ENCODE data around the gene LRRC3. TPM values are rescaled to one million over a fixed set of nuclear protein-coding genes. Genes with fewer than 3 reads are reported as not detected.

The LRRC3 gene
- total RNA-seq, 2 experiments from 2014 or later = 3.0 to 3.5 TPM

DNA sequence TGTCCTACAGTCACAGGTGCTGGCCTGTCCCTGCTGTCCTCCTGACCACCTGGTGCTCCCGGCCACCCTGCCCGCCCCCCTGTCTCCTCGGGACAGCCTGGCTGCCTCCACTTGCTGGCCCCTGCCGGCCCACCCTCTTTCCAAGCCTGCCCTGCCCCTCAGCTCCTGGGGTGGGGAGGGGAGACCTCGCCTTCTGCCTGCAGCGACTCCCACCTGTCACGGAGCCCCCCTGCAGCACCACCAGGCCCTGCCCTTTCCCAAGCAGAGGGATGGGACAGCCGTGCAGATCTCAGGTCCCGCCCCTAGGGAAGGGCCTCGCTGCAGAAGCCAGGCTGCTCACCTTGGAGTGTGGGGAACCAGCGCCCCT is 7.5 kb downstream of the LRRC3 start:
- Mint-ChIP-seq H3K9me3 (no peaks in the 10 kb centered on the region), H3K27me3 (no peaks in the 10 kb centered on the region), H3K36me3 (no peaks in the 10 kb centered on the region), H3K4me3 (no peak overlapping the region), H3K27ac (no peak overlapping the region), H3K4me1 (peaks cover 1% of the 10 kb centered on the region)
- POLR2A ChIA-PET = no interaction called here
- DNase-seq (no peak), ATAC-seq (ENCODE audit: low read depth) (no peak)

DNA sequence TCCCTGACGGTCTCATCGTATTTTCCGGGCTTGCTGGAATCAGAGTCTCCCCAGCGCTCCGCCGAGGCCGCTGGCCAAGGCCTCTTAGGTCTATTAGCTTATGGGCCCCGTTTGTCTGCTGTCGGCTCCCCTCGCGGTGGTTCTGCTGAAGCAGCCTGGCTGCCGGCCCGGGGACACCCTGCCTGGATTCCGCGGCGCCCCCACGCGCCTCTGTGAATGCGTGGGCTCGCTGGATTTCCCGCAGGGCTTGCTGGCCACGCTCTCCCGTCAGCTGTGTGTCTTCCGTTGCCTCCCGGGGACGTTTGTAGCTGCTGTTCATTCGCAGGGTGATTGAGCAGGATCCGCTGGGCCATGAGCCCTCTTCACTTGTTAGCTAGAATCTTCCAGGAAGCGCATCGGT is 8.4 kb downstream of the LRRC3 start:
- no peak for DNase-seq
- Mint-ChIP-seq H3K36me3 (no peaks in the 10 kb centered on the region), H3K4me3 (no peak overlapping the region), H3K27me3 (no peaks in the 10 kb centered on the region), H3K4me1 (peaks cover 1% of the 10 kb centered on the region), H3K27ac (no peak overlapping the region), H3K9me3 (no peaks in the 10 kb centered on the region)
- POLR2A ChIA-PET = no interaction called here
- ATAC-seq (ENCODE audit: low read depth) = no peak

DNA sequence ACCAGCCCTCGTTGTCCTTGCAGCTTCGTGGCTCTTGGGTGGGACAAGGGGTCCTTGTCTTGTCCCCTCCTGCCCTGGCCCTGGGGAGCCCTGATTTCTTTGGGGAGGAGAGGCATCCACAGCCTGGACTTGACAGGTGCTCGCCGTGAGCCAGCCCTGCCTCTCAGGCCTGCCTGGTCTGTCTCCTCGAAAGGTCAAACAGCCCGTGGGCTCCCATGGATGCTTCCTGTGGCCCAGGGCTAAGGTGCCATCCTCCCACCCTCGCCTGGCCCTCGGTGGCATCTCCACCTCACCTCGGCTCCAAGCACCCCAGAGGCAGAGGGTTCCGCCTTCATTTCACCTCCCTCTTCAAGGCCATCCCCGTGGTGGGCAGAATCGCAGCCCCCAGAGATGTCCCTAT is 9.0 kb downstream of the LRRC3 start:
- Mint-ChIP-seq H3K4me1 (peaks cover 1% of the 10 kb centered on the region), H3K4me3 (no peak overlapping the region), H3K27me3 (no peaks in the 10 kb centered on the region), H3K9me3 (no peaks in the 10 kb centered on the region), H3K36me3 (no peaks in the 10 kb centered on the region), H3K27ac (no peak overlapping the region)
- POLR2A ChIA-PET = no interaction called here
- no peak for ATAC-seq (ENCODE audit: low read depth)
- no peak for DNase-seq

DNA sequence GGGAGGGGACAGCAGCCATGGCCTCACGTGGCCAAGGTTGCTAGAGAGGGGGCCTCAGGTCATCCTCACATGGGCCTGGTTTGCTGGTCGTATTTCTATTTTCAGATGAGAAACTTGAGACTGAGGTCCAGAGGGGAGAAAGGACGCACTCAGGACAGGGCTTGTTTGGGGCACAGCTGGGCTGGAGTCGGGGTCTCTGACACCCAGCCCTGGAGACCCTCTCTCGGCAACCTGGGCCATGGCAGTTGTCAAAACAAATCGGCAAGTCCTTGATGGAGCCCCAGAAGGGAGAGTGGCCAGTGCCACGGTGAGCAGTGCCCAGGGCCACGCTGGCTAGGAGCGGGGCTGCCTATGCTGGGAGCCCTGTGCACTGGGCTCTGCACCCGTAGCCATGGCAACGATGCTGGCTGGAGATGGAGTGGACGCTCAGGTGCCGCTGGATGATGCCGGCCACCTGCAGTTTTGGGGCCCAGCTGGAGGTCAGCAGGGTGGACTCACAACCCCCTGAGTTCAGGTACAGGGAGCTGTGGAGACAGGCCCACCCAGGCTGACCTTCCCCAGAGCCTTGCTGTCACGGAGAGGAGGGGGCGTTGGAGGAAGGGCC is 11.1 kb downstream of the LRRC3 start:
- POLR2A ChIA-PET = no interaction called here
- peaks cover 4% of the 10 kb centered on the region for H3K27me3 Mint-ChIP-seq
- no peak overlapping the region for H3K4me3 Mint-ChIP-seq
- ATAC-seq (ENCODE audit: low read depth) = no peak
- no peaks in the 10 kb centered on the region for H3K4me1 Mint-ChIP-seq
- no peak for DNase-seq
- H3K9me3 Mint-ChIP-seq = no peaks in the 10 kb centered on the region
- H3K27ac Mint-ChIP-seq = no peak overlapping the region
- no peaks in the 10 kb centered on the region for H3K36me3 Mint-ChIP-seq

DNA sequence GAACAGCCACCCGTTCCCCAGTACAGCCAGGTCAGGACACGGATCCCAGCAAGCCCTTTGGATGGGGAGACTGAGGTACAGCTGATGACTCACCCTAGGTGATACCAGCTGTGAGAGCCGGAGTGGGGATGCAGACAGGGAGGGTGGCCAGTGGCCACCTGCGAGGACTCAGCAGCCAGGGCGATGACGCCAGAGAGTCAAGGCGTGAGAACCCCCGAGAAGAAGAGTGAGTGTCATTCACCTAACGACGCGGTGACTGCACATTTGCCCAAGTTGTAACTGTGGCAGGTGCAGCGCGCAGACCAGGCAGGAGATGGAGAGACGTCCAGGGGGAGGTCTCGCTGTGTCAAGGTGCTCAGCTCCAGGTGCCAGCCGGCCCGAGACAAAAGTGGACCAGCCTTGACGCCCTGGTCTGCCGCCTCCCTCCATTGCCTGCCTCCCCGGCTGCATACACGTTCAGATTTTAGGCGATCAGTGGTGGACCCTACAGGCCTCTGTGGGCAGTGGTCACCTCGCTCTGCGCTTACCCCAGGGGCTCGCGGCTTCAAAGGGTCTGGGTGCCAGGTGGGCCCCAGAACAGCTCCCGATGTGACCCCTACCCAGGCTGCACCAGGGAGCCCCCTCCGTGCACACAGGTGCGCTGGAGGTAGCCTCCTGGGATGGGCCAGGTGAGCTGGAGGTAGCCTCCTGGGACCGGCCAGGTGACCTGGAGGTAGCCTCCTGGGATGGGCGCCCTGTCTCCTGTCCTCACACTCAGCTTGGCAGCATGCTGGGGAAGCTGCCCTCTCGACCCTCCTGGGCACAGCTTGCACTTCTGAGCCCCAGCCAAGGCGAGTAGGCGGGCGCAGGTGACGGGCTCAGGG is 11.9 kb downstream of the LRRC3 start:
- Mint-ChIP-seq H3K4me1 (no peaks in the 10 kb centered on the region), H3K27me3 (peaks cover 8% of the 10 kb centered on the region), H3K36me3 (no peaks in the 10 kb centered on the region), H3K27ac (no peak overlapping the region), H3K9me3 (no peaks in the 10 kb centered on the region), H3K4me3 (no peak overlapping the region)
- ATAC-seq (ENCODE audit: low read depth) (no peak), DNase-seq (no peak)
- POLR2A ChIA-PET = no interaction called here

DNA sequence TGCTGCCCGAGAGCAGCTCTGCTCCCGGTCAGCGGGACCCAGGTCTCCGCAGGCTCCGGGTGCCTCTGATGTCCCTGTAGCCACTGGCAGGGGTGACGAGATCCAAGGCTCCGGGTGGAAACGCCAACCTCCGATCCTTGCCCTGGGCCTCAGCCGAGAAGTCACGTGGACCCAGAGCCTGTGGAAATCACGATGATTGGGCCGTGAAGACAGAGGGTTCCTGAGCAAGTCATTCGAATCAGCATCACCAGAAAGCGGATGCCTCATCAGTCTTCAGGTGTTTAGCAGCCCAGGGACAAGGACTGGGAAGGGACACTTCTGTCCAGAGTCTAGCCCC is 12.5 kb downstream of the LRRC3 start:
- DNase-seq (no peak), ATAC-seq (ENCODE audit: low read depth) (no peak)
- no peaks in the 10 kb centered on the region for H3K9me3 Mint-ChIP-seq
- H3K27ac Mint-ChIP-seq = no peak overlapping the region
- H3K4me1 Mint-ChIP-seq = no peaks in the 10 kb centered on the region
- no peak overlapping the region for H3K4me3 Mint-ChIP-seq
- POLR2A ChIA-PET = no interaction called here
- peaks cover 8% of the 10 kb centered on the region for H3K27me3 Mint-ChIP-seq
- H3K36me3 Mint-ChIP-seq = no peaks in the 10 kb centered on the region

DNA sequence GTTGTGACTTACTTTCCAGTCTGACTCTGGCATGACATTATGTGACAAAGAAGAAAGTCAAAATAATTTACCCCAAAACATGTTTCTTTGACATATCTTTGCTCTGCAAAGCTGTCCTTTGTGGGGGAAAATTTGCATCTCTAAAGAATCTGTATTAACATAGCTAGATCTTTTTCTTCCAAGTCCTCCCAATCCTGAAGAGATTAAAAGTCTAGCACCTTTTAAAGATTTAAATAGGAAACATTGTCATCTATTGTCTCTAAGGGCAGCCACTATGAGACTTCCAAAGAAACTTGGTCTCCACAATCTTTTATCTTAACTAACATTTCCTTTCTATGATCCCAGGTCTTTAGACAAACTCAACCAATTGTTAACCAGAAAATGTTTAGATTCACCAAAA is 16.0 kb downstream of the LRRC3 start:
- H3K4me1 Mint-ChIP-seq = no peaks in the 10 kb centered on the region
- DNase-seq (no peak), ATAC-seq (ENCODE audit: low read depth) (no peak)
- H3K27ac Mint-ChIP-seq = no peak overlapping the region
- H3K27me3 Mint-ChIP-seq = peaks cover 8% of the 10 kb centered on the region
- H3K36me3 Mint-ChIP-seq = no peaks in the 10 kb centered on the region
- POLR2A ChIA-PET = no interaction called here
- no peak overlapping the region for H3K4me3 Mint-ChIP-seq
- no peaks in the 10 kb centered on the region for H3K9me3 Mint-ChIP-seq

DNA sequence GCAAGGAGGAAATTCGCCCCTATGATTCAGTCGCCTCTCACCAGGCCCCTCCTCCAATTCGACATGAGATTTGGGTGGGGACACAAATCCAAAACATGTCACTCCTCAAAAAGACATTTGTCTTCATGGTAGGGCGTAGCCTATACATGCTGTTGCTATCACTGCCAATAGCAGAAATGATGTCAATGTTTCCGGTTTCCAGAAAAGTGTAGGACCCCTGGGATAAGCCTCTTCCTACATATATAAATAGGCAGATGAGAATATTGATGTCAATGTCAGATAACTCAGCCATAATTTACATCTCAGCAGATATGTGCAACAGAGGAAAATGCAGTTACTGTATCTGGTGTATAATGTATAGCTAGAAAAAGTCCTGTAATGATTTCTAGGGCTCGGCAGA is 16.7 kb downstream of the LRRC3 start:
- H3K27me3 Mint-ChIP-seq = peaks cover 8% of the 10 kb centered on the region
- DNase-seq (no peak), ATAC-seq (ENCODE audit: low read depth) (no peak)
- H3K36me3 Mint-ChIP-seq = no peaks in the 10 kb centered on the region
- no peaks in the 10 kb centered on the region for H3K4me1 Mint-ChIP-seq
- no peak overlapping the region for H3K27ac Mint-ChIP-seq
- no peak overlapping the region for H3K4me3 Mint-ChIP-seq
- POLR2A ChIA-PET = no interaction called here
- H3K9me3 Mint-ChIP-seq = no peaks in the 10 kb centered on the region

DNA sequence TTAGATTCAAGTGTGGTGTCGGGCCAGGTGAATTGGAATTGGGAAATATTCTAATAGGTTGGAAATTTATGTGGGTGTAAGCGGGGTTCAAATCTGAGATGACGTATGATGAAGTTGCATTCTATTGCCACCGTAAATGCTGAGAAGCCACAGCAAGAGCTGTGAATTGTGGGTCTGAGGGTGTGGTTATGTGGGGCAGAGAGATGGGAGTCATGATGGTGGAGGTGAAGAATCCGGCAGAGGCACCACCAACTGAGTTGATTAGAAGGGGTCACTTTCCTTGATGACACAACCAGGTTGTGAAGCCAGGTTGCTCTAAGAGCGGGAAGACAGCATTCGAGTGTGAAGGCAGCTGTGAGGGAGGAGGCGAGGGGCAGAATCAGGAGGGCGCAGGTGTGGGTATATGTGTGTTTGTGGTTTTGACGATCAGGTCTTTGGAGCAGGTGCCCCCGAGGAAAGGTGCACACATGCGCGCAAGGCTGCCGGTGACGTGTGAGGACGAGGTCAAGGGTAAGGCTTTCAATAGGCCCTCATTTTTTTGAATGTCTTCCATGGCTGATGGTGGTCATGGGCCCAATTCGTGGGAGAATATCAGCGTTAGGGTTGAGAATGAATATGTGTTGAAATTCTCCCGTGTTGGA is 18.7 kb downstream of the LRRC3 start:
- POLR2A ChIA-PET = no interaction called here
- no peak overlapping the region for H3K27ac Mint-ChIP-seq
- H3K36me3 Mint-ChIP-seq = no peaks in the 10 kb centered on the region
- no peaks in the 10 kb centered on the region for H3K4me1 Mint-ChIP-seq
- no peak for DNase-seq
- H3K9me3 Mint-ChIP-seq = no peaks in the 10 kb centered on the region
- H3K4me3 Mint-ChIP-seq = no peak overlapping the region
- no peak for ATAC-seq (ENCODE audit: low read depth)
- H3K27me3 Mint-ChIP-seq = peaks cover 8% of the 10 kb centered on the region

DNA sequence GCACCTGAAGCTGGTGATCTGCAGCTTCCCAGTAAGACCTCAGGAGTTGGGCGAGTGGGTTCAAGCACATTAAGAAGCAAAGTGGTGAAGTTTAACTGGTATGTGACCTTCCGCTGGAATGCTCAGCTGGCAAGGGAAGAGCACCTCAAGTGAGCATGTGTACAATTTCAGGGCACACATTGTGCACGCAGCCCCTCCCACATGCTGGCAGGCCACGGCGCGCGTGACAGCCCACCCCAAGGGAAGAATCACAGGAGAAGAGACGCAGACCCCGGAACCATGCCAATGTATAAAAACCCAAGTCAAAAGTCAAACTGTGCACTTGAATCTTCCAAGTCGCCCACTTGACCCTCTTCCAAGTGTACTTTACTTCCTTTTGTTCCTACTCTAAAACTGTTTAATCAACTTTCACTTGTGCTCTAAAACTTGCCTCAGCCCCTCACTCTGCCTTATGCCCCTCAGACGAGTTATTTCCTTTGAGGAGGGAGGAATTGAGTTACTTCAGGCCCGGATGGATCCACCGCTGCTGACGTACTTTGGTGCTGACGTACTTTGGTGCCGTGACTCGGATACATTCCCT is 20.0 kb downstream of the LRRC3 start:
- no peak for ATAC-seq (ENCODE audit: low read depth)
- DNase-seq = no peak
- Mint-ChIP-seq H3K4me1 (no peaks in the 10 kb centered on the region), H3K36me3 (no peaks in the 10 kb centered on the region), H3K27me3 (peaks cover 8% of the 10 kb centered on the region), H3K4me3 (no peak overlapping the region), H3K27ac (no peak overlapping the region), H3K9me3 (no peaks in the 10 kb centered on the region)
- POLR2A ChIA-PET = no interaction called here

DNA sequence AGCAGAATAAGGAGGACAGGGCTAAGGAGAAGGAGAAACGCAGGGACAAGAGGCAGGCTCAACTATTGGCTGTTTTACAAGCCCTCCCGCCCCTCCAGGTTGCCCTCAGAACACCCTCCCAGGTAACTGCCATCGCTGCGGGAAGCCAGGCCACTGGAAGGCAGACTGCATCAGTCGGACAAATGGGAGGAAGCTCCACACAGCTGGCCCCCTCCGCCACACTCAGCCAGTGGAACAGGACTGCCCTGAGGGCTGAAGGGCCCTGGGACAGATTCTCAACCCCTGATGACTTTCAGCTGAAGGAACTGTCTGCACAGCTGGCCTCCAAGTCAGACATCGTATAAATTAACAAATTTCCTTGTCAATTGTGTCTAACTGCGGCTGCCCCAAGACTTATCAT is 21.8 kb downstream of the LRRC3 start:
- H3K4me1 Mint-ChIP-seq = no peaks in the 10 kb centered on the region
- H3K9me3 Mint-ChIP-seq = no peaks in the 10 kb centered on the region
- H3K27ac Mint-ChIP-seq = no peak overlapping the region
- no peaks in the 10 kb centered on the region for H3K27me3 Mint-ChIP-seq
- no peaks in the 10 kb centered on the region for H3K36me3 Mint-ChIP-seq
- H3K4me3 Mint-ChIP-seq = no peak overlapping the region
- POLR2A ChIA-PET = no interaction called here
- no peak for DNase-seq
- no peak for ATAC-seq (ENCODE audit: low read depth)

DNA sequence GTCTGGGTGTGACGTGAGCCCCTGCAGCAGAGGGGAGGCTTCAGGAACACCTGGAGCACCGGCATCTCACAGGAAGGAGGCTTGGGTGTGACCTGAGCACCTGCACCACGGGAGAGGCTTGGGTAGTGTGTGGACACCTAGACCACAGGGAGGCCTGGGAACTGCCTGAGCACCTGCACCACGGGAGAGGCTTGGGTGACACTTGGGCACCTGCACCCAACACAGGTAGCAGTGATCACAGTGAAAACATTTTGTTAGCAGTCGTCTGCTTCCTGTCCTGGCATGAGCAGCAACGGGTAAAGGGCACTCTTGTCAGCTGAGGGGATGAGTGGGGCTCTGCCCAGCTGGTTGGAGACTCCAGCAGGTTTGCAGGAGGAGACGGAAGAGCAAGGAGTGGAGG is 22.4 kb downstream of the LRRC3 start:
- Mint-ChIP-seq H3K9me3 (no peaks in the 10 kb centered on the region), H3K4me3 (no peak overlapping the region), H3K4me1 (no peaks in the 10 kb centered on the region), H3K27ac (no peak overlapping the region), H3K36me3 (no peaks in the 10 kb centered on the region), H3K27me3 (no peaks in the 10 kb centered on the region)
- ATAC-seq (ENCODE audit: low read depth) (no peak), DNase-seq (no peak)
- POLR2A ChIA-PET = no interaction called here

DNA sequence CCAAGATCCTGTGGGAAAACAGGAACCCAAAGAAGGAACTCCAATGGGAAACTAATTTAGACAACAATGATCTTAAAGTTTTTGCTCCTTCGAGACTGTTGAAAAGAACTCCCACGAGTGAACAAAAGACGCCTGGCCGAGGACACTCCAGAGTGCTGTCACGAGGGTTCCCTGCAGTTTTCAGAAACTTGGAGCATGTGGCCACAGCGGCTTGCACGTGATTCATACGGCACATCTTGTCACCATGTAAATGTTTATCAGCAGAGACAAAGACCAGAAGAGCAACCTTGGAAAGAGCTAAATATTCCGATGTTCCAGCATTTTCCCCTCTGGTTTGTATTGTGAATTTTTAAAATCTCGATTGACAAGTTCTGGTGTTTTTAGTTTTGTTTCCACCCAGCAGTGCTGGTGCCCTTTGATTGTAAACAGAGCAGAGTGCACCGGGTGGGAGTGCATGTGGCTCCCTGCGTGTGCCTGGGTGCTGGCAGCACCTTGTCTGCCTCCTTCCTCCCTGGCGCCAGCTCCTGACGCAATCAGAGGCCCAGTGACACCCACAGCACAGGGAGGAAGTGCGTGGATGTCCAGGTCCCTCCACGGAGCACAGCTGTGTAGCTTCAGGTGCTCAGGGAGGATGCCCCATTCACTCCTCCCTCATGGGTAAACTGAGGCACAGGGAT is 23.0 kb downstream of the LRRC3 start:
- no peaks in the 10 kb centered on the region for H3K27me3 Mint-ChIP-seq
- ATAC-seq (ENCODE audit: low read depth) = no peak
- no peaks in the 10 kb centered on the region for H3K4me1 Mint-ChIP-seq
- no peak for DNase-seq
- POLR2A ChIA-PET = no interaction called here
- H3K36me3 Mint-ChIP-seq = no peaks in the 10 kb centered on the region
- no peak overlapping the region for H3K4me3 Mint-ChIP-seq
- no peak overlapping the region for H3K27ac Mint-ChIP-seq
- no peaks in the 10 kb centered on the region for H3K9me3 Mint-ChIP-seq

DNA sequence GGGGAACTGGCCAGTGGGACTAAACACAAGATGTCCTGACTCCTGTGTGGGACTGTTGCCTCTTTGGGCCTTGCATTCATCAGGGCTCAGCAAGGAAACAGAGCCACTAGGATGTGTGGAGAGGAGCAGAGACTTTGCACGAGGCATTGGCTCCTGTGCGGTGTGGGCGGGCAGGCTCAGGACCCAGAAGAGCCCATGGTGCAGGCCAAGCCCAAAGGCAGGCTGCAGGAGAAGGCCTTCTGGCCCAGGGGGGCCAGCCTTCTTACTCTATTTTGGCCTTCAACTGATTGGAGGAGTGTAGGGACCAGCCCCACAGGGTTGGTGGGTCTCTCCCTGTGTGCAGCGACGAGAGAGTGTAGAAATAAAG is 23.5 kb downstream of the LRRC3 start:
- Mint-ChIP-seq H3K27me3 (no peaks in the 10 kb centered on the region), H3K4me1 (peaks cover under 1% of the 10 kb centered on the region), H3K9me3 (no peaks in the 10 kb centered on the region), H3K36me3 (no peaks in the 10 kb centered on the region), H3K27ac (no peak overlapping the region), H3K4me3 (no peak overlapping the region)
- ATAC-seq (ENCODE audit: low read depth) (no peak), DNase-seq (no peak)
- POLR2A ChIA-PET = no interaction called here

Data from activated naive CD8-positive, alpha-beta T cell treated with anti-CD3 and anti-CD28 coated beads, Interleukin-2, amount 10 ng/mL, durations not matched to agents 7 days and 5 days (primary cell).